T-helper 2 cell treated with Interferon-gamma antibody and Interleukin-4, amounts not matched to agents 5 μg/mL and 100 μg/mL, for 36 hours (primary cell): ENCODE data around the gene DESI2.
"Not testable (repeated sequence)": the region's sequence is repeated elsewhere in the genome, so short reads cannot be mapped to it uniquely, and the experiment has no call there.

Source experiments
- DNase-seq: peaks from one replicate; pipeline ENCODE4 v3.0.0; 2021; ENCODE audit warnings: low spot score
- H3K27ac Mint-ChIP-seq: one replicate; pipeline ENCODE4 v1.8.0; 2021; ENCODE audit warnings: mild to moderate bottlenecking, mixed read lengths
- H3K27me3 Mint-ChIP-seq: one replicate; pipeline ENCODE4 v1.8.0; 2021; ENCODE audit warnings: low read depth, mixed read lengths
- H3K36me3 Mint-ChIP-seq: one replicate; pipeline ENCODE4 v1.8.0; 2021; ENCODE audit warnings: low read depth, mixed read lengths
- H3K4me1 Mint-ChIP-seq: one replicate; pipeline ENCODE4 v1.8.0; 2021; ENCODE audit warnings: low read depth, mixed read lengths
- H3K4me3 Mint-ChIP-seq: one replicate; pipeline ENCODE4 v1.8.0; 2022; ENCODE audit warnings: mild to moderate bottlenecking, moderate library complexity, mixed read lengths
- H3K9me3 Mint-ChIP-seq: one replicate; pipeline ENCODE4 v1.8.0; 2021; ENCODE audit warnings: mixed read lengths

Gene DESI2

GRCh38 chr1:244642988-244643387 is 9.9 kb upstream of the DESI2 start:
- peaks cover 3% of the 10 kb centered on the region for H3K27me3 Mint-ChIP-seq
- no peak overlapping the region for H3K27ac Mint-ChIP-seq
- no peaks in the 10 kb centered on the region for H3K36me3 Mint-ChIP-seq
- H3K9me3 Mint-ChIP-seq, result no peaks in the 10 kb centered on the region
- H3K4me3 Mint-ChIP-seq, result no peak overlapping the region
- H3K4me1 Mint-ChIP-seq, result peaks cover 4% of the 10 kb centered on the region
- DNase-seq, result no peak

- peaks cover 6% of the 10 kb centered on the region for H3K27me3 Mint-ChIP-seq
- no peaks in the 10 kb centered on the region for H3K9me3 Mint-ChIP-seq
- no peaks in the 10 kb centered on the region for H3K36me3 Mint-ChIP-seq
- DNase-seq, result no peak
- H3K4me1 Mint-ChIP-seq, result no peaks in the 10 kb centered on the region
- no peak overlapping the region for H3K27ac Mint-ChIP-seq
- no peak overlapping the region for H3K4me3 Mint-ChIP-seq
These were observed 7.5 kb upstream of the DESI2 start for GRCh38 chr1:244645414-244645813.

GRCh38 chr1:244645890-244646289 is 7.0 kb upstream of the DESI2 start:
- H3K4me1 Mint-ChIP-seq, result no peaks in the 10 kb centered on the region
- peaks cover 6% of the 10 kb centered on the region for H3K27me3 Mint-ChIP-seq
- no peak overlapping the region for H3K27ac Mint-ChIP-seq

GRCh38 chr1:244647819-244648218 is 5.1 kb upstream of the DESI2 start:
- Mint-ChIP-seq H3K27me3 (peaks cover 4% of the 10 kb centered on the region), H3K27ac (no peak overlapping the region), H3K4me1 (peaks cover 9% of the 10 kb centered on the region), H3K4me3 (no peak overlapping the region), H3K36me3 (no peaks in the 10 kb centered on the region), H3K9me3 (no peaks in the 10 kb centered on the region)
- no peak for DNase-seq

More at GRCh38 chr1:244645890-244646289, 7.0 kb upstream of the DESI2 start:
- no peaks in the 10 kb centered on the region for H3K9me3 Mint-ChIP-seq
- no peaks in the 10 kb centered on the region for H3K36me3 Mint-ChIP-seq
- DNase-seq, result no peak
- H3K4me3 Mint-ChIP-seq, result no peak overlapping the region

- Mint-ChIP-seq H3K27ac (peak overlapping the region; percentile 70), H3K4me1 (peaks cover 14% of the 10 kb centered on the region), H3K4me3 (peak overlapping the region; percentile 85), H3K36me3 (peaks cover 8% of the 10 kb centered on the region), H3K9me3 (no peaks in the 10 kb centered on the region), H3K27me3 (peaks cover 4% of the 10 kb centered on the region)
- DNase-seq, result no peak
These were observed 837 bp upstream of the DESI2 start for GRCh38 chr1:244651956-244652622.

- Mint-ChIP-seq H3K27ac (no peak overlapping the region), H3K9me3 (no peaks in the 10 kb centered on the region), H3K27me3 (peaks cover 4% of the 10 kb centered on the region), H3K4me1 (peaks cover 18% of the 10 kb centered on the region), H3K4me3 (no peak overlapping the region), H3K36me3 (peaks cover 23% of the 10 kb centered on the region)
- DNase-seq, result no peak
These were observed 647 bp downstream of the DESI2 start for GRCh38 chr1:244653439-244654107.

- H3K36me3 Mint-ChIP-seq, result peaks cover 25% of the 10 kb centered on the region
- H3K27ac Mint-ChIP-seq, result no peak overlapping the region
- H3K4me1 Mint-ChIP-seq, result peaks cover 18% of the 10 kb centered on the region
- no peaks in the 10 kb centered on the region for H3K9me3 Mint-ChIP-seq
- H3K4me3 Mint-ChIP-seq, result no peak overlapping the region
- peaks cover 4% of the 10 kb centered on the region for H3K27me3 Mint-ChIP-seq
- DNase-seq, result no peak
These were observed 1.4 kb downstream of the DESI2 start for GRCh38 chr1:244654108-244655038.

GRCh38 chr1:244655186-244655585 is 2.3 kb downstream of the DESI2 start:
- H3K9me3 Mint-ChIP-seq, result no peaks in the 10 kb centered on the region
- H3K27ac Mint-ChIP-seq, result no peak overlapping the region
- H3K4me1 Mint-ChIP-seq, result peaks cover 18% of the 10 kb centered on the region
- H3K36me3 Mint-ChIP-seq, result peaks cover 32% of the 10 kb centered on the region
- no peak overlapping the region for H3K4me3 Mint-ChIP-seq
- H3K27me3 Mint-ChIP-seq, result no peaks in the 10 kb centered on the region
- DNase-seq, result no peak

GRCh38 chr1:244657421-244657820 is 4.5 kb downstream of the DESI2 start:
- H3K27ac Mint-ChIP-seq, result no peak overlapping the region
- peaks cover 11% of the 10 kb centered on the region for H3K4me1 Mint-ChIP-seq
- H3K9me3 Mint-ChIP-seq, result no peaks in the 10 kb centered on the region
- peaks cover 43% of the 10 kb centered on the region for H3K36me3 Mint-ChIP-seq
- DNase-seq, result no peak
- H3K27me3 Mint-ChIP-seq, result no peaks in the 10 kb centered on the region
- no peak overlapping the region for H3K4me3 Mint-ChIP-seq

- no peak overlapping the region for H3K27ac Mint-ChIP-seq
- peaks cover 11% of the 10 kb centered on the region for H3K4me1 Mint-ChIP-seq
- H3K27me3 Mint-ChIP-seq, result no peaks in the 10 kb centered on the region
- no peaks in the 10 kb centered on the region for H3K9me3 Mint-ChIP-seq
- no peak for DNase-seq
- H3K36me3 Mint-ChIP-seq, result peaks cover 47% of the 10 kb centered on the region
- H3K4me3 Mint-ChIP-seq, result no peak overlapping the region
These were observed 6.8 kb downstream of the DESI2 start for GRCh38 chr1:244659694-244660093.

GRCh38 chr1:244660595-244660994 is 7.7 kb downstream of the DESI2 start:
- Mint-ChIP-seq H3K27me3 (no peaks in the 10 kb centered on the region), H3K36me3 (peaks cover 47% of the 10 kb centered on the region), H3K27ac (no peak overlapping the region), H3K4me3 (no peak overlapping the region), H3K4me1 (peaks cover 11% of the 10 kb centered on the region), H3K9me3 (no peaks in the 10 kb centered on the region)
- no peak for DNase-seq

- not testable (repeated sequence) for H3K4me1 Mint-ChIP-seq, DNase-seq, H3K4me3 Mint-ChIP-seq, H3K27ac Mint-ChIP-seq, H3K9me3 Mint-ChIP-seq, H3K27me3 Mint-ChIP-seq
- H3K36me3 Mint-ChIP-seq, result peaks cover 43% of the 10 kb centered on the region
These were observed 8.8 kb downstream of the DESI2 start for GRCh38 chr1:244661569-244662312.

GRCh38 chr1:244662599-244662998 is 9.7 kb downstream of the DESI2 start:
- no peak overlapping the region for H3K4me3 Mint-ChIP-seq
- no peaks in the 10 kb centered on the region for H3K27me3 Mint-ChIP-seq
- DNase-seq, result no peak
- H3K4me1 Mint-ChIP-seq, result peaks cover 4% of the 10 kb centered on the region
- peaks cover 34% of the 10 kb centered on the region for H3K36me3 Mint-ChIP-seq
- H3K9me3 Mint-ChIP-seq, result no peaks in the 10 kb centered on the region
- H3K27ac Mint-ChIP-seq, result no peak overlapping the region
